K562 (cell line): Measurements from ENCODE around the gene ISYNA1.

ENCODE experiments used
- E4F1 ChIP-seq: fragments of 250-450 bp; sonication (Bioruptor Pico); IDR thresholded peaks from 2 replicates; pipeline ENCODE4 v1.5.0; 2021; ENCODE audit warnings: mild to moderate bottlenecking, borderline replicate concordance
- HSF4 ChIP-seq: fragments of 250-450 bp; sonication (Bioruptor Pico); IDR thresholded peaks from 2 replicates; pipeline ENCODE4 v2.1.2; 2022; ENCODE audit warnings: mild to moderate bottlenecking, moderate library complexity, borderline replicate concordance
- ZNF583 ChIP-seq: fragments of 250-450 bp; sonication (Bioruptor Pico); IDR thresholded peaks from 2 replicates; pipeline ENCODE4 v1.4.0; 2020
- TF ChIP-seq, protein P1 (sequence below), 3 experiments: IDR thresholded peaks in 2 of 3; conservative IDR thresholded peaks in 1 of 3; 2 replicates each; pipeline ENCODE4 v1.5.1; 2011 to 2012; ENCODE audit warnings: low read length in 3 of 3, mild to moderate bottlenecking in 3 of 3, control low read depth in 2 of 3, improper control_type of control experiment in 1 of 3, inconsistent platforms in 1 of 3, low read depth in 1 of 3, mixed read lengths in 1 of 3, moderate library complexity in 1 of 3; ENCODE audit not compliant: insufficient read depth in 2 of 3

DNA sequence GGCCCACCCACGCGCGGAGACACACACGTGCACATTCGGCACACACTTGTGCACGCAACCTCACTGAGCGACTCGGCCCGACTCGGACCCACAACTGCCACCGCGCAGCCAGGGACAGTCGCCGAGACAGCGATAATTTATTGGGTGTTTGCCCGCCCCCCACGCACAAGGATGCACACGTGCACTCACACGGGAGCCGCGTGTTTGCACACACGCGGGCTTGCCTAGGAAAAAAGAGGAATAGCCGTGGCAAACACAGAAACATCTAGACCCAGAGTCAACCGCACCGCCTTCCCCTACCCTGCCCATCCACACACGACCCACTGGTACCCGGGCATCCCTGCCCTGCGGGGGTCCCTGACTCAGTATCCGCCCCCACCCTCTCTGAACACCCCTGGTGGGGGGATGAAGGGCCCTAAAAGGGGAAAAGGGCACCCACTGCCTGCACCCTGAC, 19.9 kb downstream of the ISYNA1 start:
- TF ChIP-seq E4F1 (CRISPR knock-in tag) (no peak), ZNF583 (no peak), HSF4 (CRISPR knock-in tag) (no peak)
- TF ChIP-seq, protein P1, sequence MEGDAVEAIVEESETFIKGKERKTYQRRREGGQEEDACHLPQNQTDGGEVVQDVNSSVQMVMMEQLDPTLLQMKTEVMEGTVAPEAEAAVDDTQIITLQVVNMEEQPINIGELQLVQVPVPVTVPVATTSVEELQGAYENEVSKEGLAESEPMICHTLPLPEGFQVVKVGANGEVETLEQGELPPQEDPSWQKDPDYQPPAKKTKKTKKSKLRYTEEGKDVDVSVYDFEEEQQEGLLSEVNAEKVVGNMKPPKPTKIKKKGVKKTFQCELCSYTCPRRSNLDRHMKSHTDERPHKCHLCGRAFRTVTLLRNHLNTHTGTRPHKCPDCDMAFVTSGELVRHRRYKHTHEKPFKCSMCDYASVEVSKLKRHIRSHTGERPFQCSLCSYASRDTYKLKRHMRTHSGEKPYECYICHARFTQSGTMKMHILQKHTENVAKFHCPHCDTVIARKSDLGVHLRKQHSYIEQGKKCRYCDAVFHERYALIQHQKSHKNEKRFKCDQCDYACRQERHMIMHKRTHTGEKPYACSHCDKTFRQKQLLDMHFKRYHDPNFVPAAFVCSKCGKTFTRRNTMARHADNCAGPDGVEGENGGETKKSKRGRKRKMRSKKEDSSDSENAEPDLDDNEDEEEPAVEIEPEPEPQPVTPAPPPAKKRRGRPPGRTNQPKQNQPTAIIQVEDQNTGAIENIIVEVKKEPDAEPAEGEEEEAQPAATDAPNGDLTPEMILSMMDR (IDR thresholded peaks at IDR 0.05 in 2 of 3, conservative IDR thresholded peaks at IDR 0.05 in 1 of 3; ENCODE audit: insufficient read depth in 2 of 3, low read depth in 1 of 3, low read length in 3 of 3) = no peak
